HCT116 (cell line): ENCODE data around the gene NDUFA5. TPM values are rescaled to one million over a fixed set of nuclear protein-coding genes. Genes with fewer than 3 reads are reported as not detected.

Experiments
- ATAC-seq: fragments of 200-7000 bp; cut with Tn5 transposase; 2 replicates; pipeline ENCODE4 v1.9.1; 2020; ENCODE audit warnings: mild to moderate bottlenecking, moderate library complexity
- BruUV-seq: library from RNA; stranded (reverse); fragments of 400-500 nt; replicated peaks from 2 replicates; lab custom pipeline; 2021; lab: Mats Ljungman, UMichigan
- CTCF ChIA-PET: fragments of 300-600 bp; sonication (Branson Sonifier 250); formaldehyde crosslinking; loops from one replicate; lab custom pipeline; 2021; ENCODE audit warnings: antibody characterized with exemption; lab: Charles Lee
- POLR2A ChIA-PET: fragments of 300-600, 350-600 bp; sonication (Branson Sonifier 250); formaldehyde crosslinking; loops from one replicate; lab custom pipeline; 2021; ENCODE audit warnings: antibody characterized with exemption; lab: Charles Lee
- RAD21 ChIA-PET, 2 experiments: fragments of 300-600 bp; sonication (Branson Sonifier 250); formaldehyde crosslinking; loops; one replicate each; lab custom pipeline; 2023; ENCODE audit warnings: low total read pairs in 2 of 2; ENCODE audit not compliant: uncharacterized antibody in 2 of 2, unreplicated experiment in 2 of 2, low non-redundant PET in 1 of 2; lab: Charles Lee
- DNase-seq: peaks from one replicate; pipeline ENCODE4 v3.0.0-alpha.2; 2010; ENCODE audit warnings: low read depth, low spot score
- H2AFZ ChIP-seq: fragments of 200-600 bp; shearing (Covaris generic), sonication (generic); 2 replicates; pipeline ENCODE4 v1.6.1; 2017; ENCODE audit warnings: low read depth, mixed run types, mixed read lengths, antibody characterized with exemption, low read length; ENCODE audit not compliant: poor library complexity, severe bottlenecking
- H3K27ac ChIP-seq: 2 replicates; pipeline ENCODE4 v1.5.1; 2012; ENCODE audit warnings: low read depth, low read length
- H3K27me3 ChIP-seq: fragments of 200-600 bp; sonication (generic); 2 replicates; pipeline ENCODE4 v1.6.1; 2016; ENCODE audit warnings: mixed run types, low read length, mixed read lengths; ENCODE audit not compliant: insufficient read depth
- H3K36me3 ChIP-seq, 2 experiments: fragments of 200-500 bp in 1 of 2; fragments of 200-600 bp in 1 of 2; sonication (Bioruptor generic) in 1 of 2; sonication (generic) in 1 of 2; 2 replicates each; pipeline versions ENCODE4 v1.5.1 to v1.6.1; 2014 to 2016; ENCODE audit warnings: low read length in 2 of 2, inconsistent platforms in 1 of 2, mixed read lengths in 1 of 2, mixed run types in 1 of 2; ENCODE audit not compliant: insufficient read depth in 2 of 2, control insufficient read depth in 1 of 2
- H3K4me1 ChIP-seq, 2 experiments: fragments of 200-600 bp in 1 of 2; sonication (generic) in 1 of 2; 2 replicates each; pipeline versions ENCODE4 v1.5.1 to v1.6.1; 2012 to 2017; ENCODE audit warnings: low read length in 2 of 2, inconsistent platforms in 1 of 2, mild to moderate bottlenecking in 1 of 2, mixed read lengths in 1 of 2, mixed run types in 1 of 2, moderate library complexity in 1 of 2; ENCODE audit not compliant: insufficient read depth in 2 of 2, control insufficient read depth in 1 of 2
- H3K4me2 ChIP-seq: fragments of 200-600 bp; sonication (generic); 2 replicates; pipeline ENCODE4 v1.6.1; 2017; ENCODE audit warnings: mixed run types, low read length, mixed read lengths
- H3K4me3 ChIP-seq, 2 experiments: fragments of 200-600 bp in 1 of 2; sonication (generic) in 1 of 2; replicated peaks in 1 of 2; 2 replicates each; pipeline ENCODE4 v1.5.1; 2011 to 2016; ENCODE audit warnings: low read length in 2 of 2, control low read depth in 1 of 2, low read depth in 1 of 2, mild to moderate bottlenecking in 1 of 2, mixed read lengths in 1 of 2, mixed run types in 1 of 2
- H3K79me2 ChIP-seq: fragments of 200-600 bp; sonication (generic); 2 replicates; pipeline ENCODE4 v1.6.1; 2017; ENCODE audit warnings: mild to moderate bottlenecking, mixed run types, low read length, moderate library complexity, mixed read lengths; ENCODE audit not compliant: insufficient read depth
- H3K9ac ChIP-seq: fragments of 200-600 bp; sonication (generic); 2 replicates; pipeline ENCODE4 v1.6.1; 2016; ENCODE audit warnings: low read length, mixed read lengths
- H3K9me2 ChIP-seq: fragments of 200-600 bp; sonication (generic), shearing (Covaris generic); 2 replicates; pipeline ENCODE4 v1.6.1; 2017; ENCODE audit warnings: mixed run types, mild to moderate bottlenecking, moderate library complexity; ENCODE audit not compliant: insufficient read depth
- H3K9me3 ChIP-seq, 2 experiments: fragments of 200-500 bp in 1 of 2; fragments of 200-600 bp in 1 of 2; sonication (Bioruptor generic) in 1 of 2; sonication (generic) in 1 of 2; 2 replicates each; pipeline ENCODE4 v1.6.1; 2014 to 2017; ENCODE audit warnings: low read length in 2 of 2, mixed read lengths in 2 of 2, inconsistent platforms in 1 of 2, low read depth in 1 of 2, mild to moderate bottlenecking in 1 of 2, mixed run types in 1 of 2, moderate library complexity in 1 of 2; ENCODE audit not compliant: control insufficient read depth in 1 of 2, insufficient read depth in 1 of 2
- H4K20me1 ChIP-seq: fragments of 200-600 bp; sonication (generic), shearing (Covaris generic); 2 replicates; pipeline ENCODE4 v1.6.1; 2017; ENCODE audit warnings: mixed run types, mild to moderate bottlenecking, moderate library complexity; ENCODE audit not compliant: insufficient read depth
- CBX3 ChIP-seq: IDR thresholded peaks from 2 replicates; pipeline ENCODE4 v1.6.1; 2012; ENCODE audit warnings: low read depth
- EGR1 ChIP-seq: IDR thresholded peaks from 2 replicates; pipeline ENCODE4 v1.6.1; 2012; ENCODE audit warnings: low read depth
- EZH2 ChIP-seq: fragments of 200-600 bp; sonication (generic); IDR thresholded peaks from 2 replicates; pipeline ENCODE4 v1.6.1; 2017; ENCODE audit warnings: antibody characterized with exemption, mixed run types
- EZH2phosphoT487 ChIP-seq: fragments of 200-600 bp; IDR thresholded peaks from 2 replicates; pipeline ENCODE4 v1.6.1; 2018; ENCODE audit warnings: antibody characterized with exemption, borderline replicate concordance
- FOSL1 ChIP-seq: IDR thresholded peaks from 2 replicates; pipeline ENCODE4 v1.6.1; 2012; ENCODE audit warnings: low read depth
- POLR2A ChIP-seq: IDR thresholded peaks from 2 replicates; pipeline ENCODE4 v1.7.0; 2011; ENCODE audit warnings: borderline replicate concordance; ENCODE audit not compliant: insufficient read depth, insufficient read length; ENCODE audit errors: extremely low read depth
- POLR2AphosphoS5 ChIP-seq: IDR thresholded peaks from 2 replicates; pipeline ENCODE4 v1.6.1; 2011; ENCODE audit warnings: mild to moderate bottlenecking, low read depth, low read length, moderate library complexity
- RAD21 ChIP-seq: IDR thresholded peaks from 2 replicates; pipeline ENCODE4 v1.6.1; 2012; ENCODE audit warnings: low read depth, mild to moderate bottlenecking
- SIN3A ChIP-seq: IDR thresholded peaks from 2 replicates; pipeline ENCODE4 v1.6.1; 2012; ENCODE audit warnings: low read depth
- SP1 ChIP-seq: IDR thresholded peaks from 2 replicates; pipeline ENCODE4 v1.6.1; 2012; ENCODE audit warnings: low read depth
- SRF ChIP-seq: IDR thresholded peaks from 2 replicates; pipeline ENCODE4 v1.6.1; 2012; ENCODE audit warnings: low read depth
- TCF7L2 ChIP-seq: IDR thresholded peaks from 2 replicates; pipeline ENCODE4 v1.7.0; 2011; ENCODE audit warnings: borderline replicate concordance, inconsistent platforms; ENCODE audit not compliant: insufficient read depth, insufficient read length; ENCODE audit errors: extremely low read depth
- YY1 ChIP-seq: IDR thresholded peaks from 2 replicates; pipeline ENCODE4 v1.6.1; 2011; ENCODE audit warnings: low read length, low read depth, moderate library complexity, mild to moderate bottlenecking; ENCODE audit not compliant: insufficient replicate concordance; ENCODE audit errors: extremely low read depth
- ZBTB33 ChIP-seq: IDR thresholded peaks from 2 replicates; pipeline ENCODE4 v1.6.1; 2011; ENCODE audit warnings: mild to moderate bottlenecking, low read length, moderate library complexity; ENCODE audit not compliant: insufficient replicate concordance; ENCODE audit errors: extremely low read depth
- ZFX ChIP-seq: fragments of 450-650 bp; IDR thresholded peaks from 2 replicates; pipeline ENCODE4 v1.6.1; 2017
- intact Hi-C: fragments of 100-400 bp; cut with micrococcal nuclease; formaldehyde crosslinking; loops from 2 replicates; pipeline ENCODE4 v1.10.0; 2022
- total RNA-seq: library from RNA; stranded (reverse); gene quantifications from one replicate; pipeline ENCODE4 v1.2.1, GENCODE V29; 2021; ENCODE audit not compliant: unreplicated experiment
- TF ChIP-seq, protein P1 (sequence below): IDR thresholded peaks from 2 replicates; pipeline ENCODE4 v1.6.1; 2012
- TF ChIP-seq, protein P2 (sequence below): IDR thresholded peaks from 2 replicates; pipeline ENCODE4 v1.6.1; 2012
- TF ChIP-seq, protein P3 (sequence below): IDR thresholded peaks from 2 replicates; pipeline ENCODE4 v1.6.1; 2012; ENCODE audit warnings: low read depth

The NDUFA5 gene
- total RNA-seq, 1 experiment from 2014 or later: 64.2 TPM

DNA sequence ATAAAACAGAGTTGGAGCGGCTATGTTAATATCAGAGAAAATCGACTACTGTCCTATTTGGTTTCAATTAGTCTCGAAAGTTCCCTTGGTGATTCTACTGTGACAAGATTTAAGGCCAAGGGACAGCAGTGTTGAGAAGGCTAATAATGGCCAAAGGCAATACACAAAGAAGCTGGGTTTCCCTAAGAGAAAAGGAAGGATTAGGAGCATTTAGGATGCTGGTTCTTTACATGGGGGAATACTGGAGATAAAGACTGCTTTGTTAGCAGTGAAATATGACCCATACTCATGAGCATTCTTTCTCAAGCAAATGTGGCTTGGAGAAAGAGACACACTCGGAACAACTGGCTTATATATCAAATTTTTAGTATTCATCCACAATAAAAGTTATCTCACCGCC is 55.4 kb downstream of the NDUFA5 start:
- no peak overlapping the region for H2AFZ ChIP-seq
- RAD21 ChIA-PET: no interaction called here
- BruUV-seq: no TSS peak
- ATAC-seq: no peak
- TF ChIP-seq SP1 (no peak), EGR1 (no peak), SIN3A (no peak), ZFX (no peak), EZH2 (no peak), TCF7L2 (no peak), ZBTB33 (no peak), CBX3 (no peak), POLR2AphosphoS5 (no peak), EZH2phosphoT487 (no peak), FOSL1 (no peak), POLR2A (no peak), SRF (no peak), RAD21 (no peak), YY1 (no peak)
- TF ChIP-seq, protein P1, sequence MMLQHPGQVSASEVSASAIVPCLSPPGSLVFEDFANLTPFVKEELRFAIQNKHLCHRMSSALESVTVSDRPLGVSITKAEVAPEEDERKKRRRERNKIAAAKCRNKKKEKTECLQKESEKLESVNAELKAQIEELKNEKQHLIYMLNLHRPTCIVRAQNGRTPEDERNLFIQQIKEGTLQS: no peak
- TF ChIP-seq, protein P2, sequence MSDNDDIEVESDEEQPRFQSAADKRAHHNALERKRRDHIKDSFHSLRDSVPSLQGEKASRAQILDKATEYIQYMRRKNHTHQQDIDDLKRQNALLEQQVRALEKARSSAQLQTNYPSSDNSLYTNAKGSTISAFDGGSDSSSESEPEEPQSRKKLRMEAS: no peak
- TF ChIP-seq, protein P3, sequence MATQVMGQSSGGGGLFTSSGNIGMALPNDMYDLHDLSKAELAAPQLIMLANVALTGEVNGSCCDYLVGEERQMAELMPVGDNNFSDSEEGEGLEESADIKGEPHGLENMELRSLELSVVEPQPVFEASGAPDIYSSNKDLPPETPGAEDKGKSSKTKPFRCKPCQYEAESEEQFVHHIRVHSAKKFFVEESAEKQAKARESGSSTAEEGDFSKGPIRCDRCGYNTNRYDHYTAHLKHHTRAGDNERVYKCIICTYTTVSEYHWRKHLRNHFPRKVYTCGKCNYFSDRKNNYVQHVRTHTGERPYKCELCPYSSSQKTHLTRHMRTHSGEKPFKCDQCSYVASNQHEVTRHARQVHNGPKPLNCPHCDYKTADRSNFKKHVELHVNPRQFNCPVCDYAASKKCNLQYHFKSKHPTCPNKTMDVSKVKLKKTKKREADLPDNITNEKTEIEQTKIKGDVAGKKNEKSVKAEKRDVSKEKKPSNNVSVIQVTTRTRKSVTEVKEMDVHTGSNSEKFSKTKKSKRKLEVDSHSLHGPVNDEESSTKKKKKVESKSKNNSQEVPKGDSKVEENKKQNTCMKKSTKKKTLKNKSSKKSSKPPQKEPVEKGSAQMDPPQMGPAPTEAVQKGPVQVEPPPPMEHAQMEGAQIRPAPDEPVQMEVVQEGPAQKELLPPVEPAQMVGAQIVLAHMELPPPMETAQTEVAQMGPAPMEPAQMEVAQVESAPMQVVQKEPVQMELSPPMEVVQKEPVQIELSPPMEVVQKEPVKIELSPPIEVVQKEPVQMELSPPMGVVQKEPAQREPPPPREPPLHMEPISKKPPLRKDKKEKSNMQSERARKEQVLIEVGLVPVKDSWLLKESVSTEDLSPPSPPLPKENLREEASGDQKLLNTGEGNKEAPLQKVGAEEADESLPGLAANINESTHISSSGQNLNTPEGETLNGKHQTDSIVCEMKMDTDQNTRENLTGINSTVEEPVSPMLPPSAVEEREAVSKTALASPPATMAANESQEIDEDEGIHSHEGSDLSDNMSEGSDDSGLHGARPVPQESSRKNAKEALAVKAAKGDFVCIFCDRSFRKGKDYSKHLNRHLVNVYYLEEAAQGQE: no peak
- TF ChIP-seq, all 23 proteins: peak for 0
- H3K9me2 ChIP-seq: no peaks in the 10 kb centered on the region
- no peak overlapping the region for H3K27ac ChIP-seq
- no peaks in the 10 kb centered on the region for H3K79me2 ChIP-seq
- H3K4me3 ChIP-seq: no peak overlapping the region
- DNase-seq: no peak
- no peaks in the 10 kb centered on the region for H4K20me1 ChIP-seq
- no peaks in the 10 kb centered on the region for H3K27me3 ChIP-seq
- intact Hi-C loops: no loop called here
- POLR2A ChIA-PET: no interaction called here
- H3K36me3 ChIP-seq: no peaks in the 10 kb centered on the region
- no peak overlapping the region for H3K4me2 ChIP-seq
- no peaks in the 10 kb centered on the region for H3K9me3 ChIP-seq
- no peaks in the 10 kb centered on the region for H3K4me1 ChIP-seq
- CTCF ChIA-PET: no interaction called here
- no peak overlapping the region for H3K9ac ChIP-seq
